Activated CD4-positive, alpha-beta T cell treated with anti-CD3 and anti-CD28 coated beads, Interleukin-2, amount 50 U/mL, for 4 hours (primary cell): ENCODE results near the gene CHD9NB.

Experiments used
- DNase-seq, 2 experiments: peaks; one replicate each; pipeline ENCODE4 v3.0.0-alpha.2; 2020

The CHD9NB gene

GRCh38 chr16:53022374-53022773, 30.3 kb downstream of the CHD9NB start:
- DNase-seq = no peak

- DNase-seq = no peak
These were observed 33.8 kb downstream of the CHD9NB start for GRCh38 chr16:53018834-53019416.

- no peak for DNase-seq
These were observed 38.4 kb downstream of the CHD9NB start for GRCh38 chr16:53014287-53014686.

GRCh38 chr16:53007095-53007494, 45.6 kb downstream of the CHD9NB start:
- no peak for DNase-seq

- DNase-seq = no peak
These were observed 54.8 kb downstream of the CHD9NB start for GRCh38 chr16:52997922-52998321.

- no peak for DNase-seq
These were observed 57.8 kb downstream of the CHD9NB start for GRCh38 chr16:52994942-52995341.

- DNase-seq = no peak
These were observed 59.5 kb downstream of the CHD9NB start for GRCh38 chr16:52993179-52993578.

GRCh38 chr16:52991572-52991971, 61.1 kb downstream of the CHD9NB start:
- no peak for DNase-seq
